Suprapubic skin (tissue), 4 donors: Measurements from ENCODE around the gene AP2A1.
"Not testable (repeated sequence)": the region's sequence is repeated elsewhere in the genome, so short reads cannot be mapped to it uniquely, and the experiment has no call there.

Source experiments
- CTCF ChIP-seq, 2 donors: fragments of 200-600 bp in 1 of 2; fragments of 450-650 bp in 1 of 2; sonication (generic) in 1 of 2; IDR thresholded peaks; one replicate each; pipeline ENCODE4 v1.5.1; 2016 to 2019; ENCODE audit warnings: antibody characterized with exemption in 2 of 2, mild to moderate bottlenecking in 1 of 2, moderate library complexity in 1 of 2
- EP300 ChIP-seq: sonication (generic); formaldehyde crosslinking; IDR thresholded peaks from one replicate; pipeline ENCODE4 v1.6.1; 2017; ENCODE audit warnings: antibody characterized with exemption
- POLR2A ChIP-seq, 2 donors: fragments of 450-650 bp; IDR thresholded peaks; one replicate each; pipeline ENCODE4 v1.6.1; 2017; ENCODE audit warnings: antibody characterized with exemption in 2 of 2, mild to moderate bottlenecking in 2 of 2, moderate library complexity in 2 of 2
- POLR2AphosphoS5 ChIP-seq, 3 donors: sonication (generic); formaldehyde crosslinking; IDR thresholded peaks; one replicate each; pipeline ENCODE4 v1.6.1; 2017; ENCODE audit warnings: antibody characterized with exemption in 3 of 3

GRCh38 chr19:49719420-49719819 is 47.4 kb upstream of the AP2A1 start:
- not testable (repeated sequence) for TF ChIP-seq CTCF (IDR thresholded peaks at IDR 0.05); POLR2A (IDR thresholded peaks at IDR 0.05); POLR2AphosphoS5 (IDR thresholded peaks at IDR 0.05); EP300
